ENCODE measurements around the gene GAGE12E. TPM values are rescaled to one million over a fixed set of nuclear protein-coding genes. Genes with fewer than 3 reads are reported as not detected.
"Not testable (repeated sequence)": the region's sequence is repeated elsewhere in the genome, so short reads cannot be mapped to it uniquely, and the experiment has no call there.

The GAGE12E gene, protein sequence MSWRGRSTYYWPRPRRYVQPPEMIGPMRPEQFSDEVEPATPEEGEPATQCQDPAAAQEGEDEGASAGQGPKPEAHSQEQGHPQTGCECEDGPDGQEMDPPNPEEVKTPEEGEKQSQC
- polyA plus RNA-seq (not detected in 3 replicates), polyA minus RNA-seq (not detected in 3 replicates)
- polyA plus RNA-seq (2011; ENCODE audit: low read depth) = not detected
- polyA plus RNA-seq (2011; cell fraction: cytosol; rRNA removed) = not detected in 2 replicates
- polyA plus RNA-seq (2011; cell fraction: nucleus; rRNA removed) = not detected in 2 replicates
- not detected in 2 replicates for polyA plus RNA-seq (2012; ENCODE audit: low replicate concordance)
- not detected for polyA minus RNA-seq (2011; cell fraction: cytosol; rRNA and poly(A)+ RNA removed)
- polyA minus RNA-seq (2011; cell fraction: nucleus; rRNA and poly(A)+ RNA removed) = not detected in 2 replicates

GRCh38 chrX:49550989-49551388 is at the start of gene GAGE12E:
Gene GAGE12E, plus strand, starts transcription at chrX:49551289. Its CDS starts 1,155 bp downstream, at chrX:49552444.
- H4K20me1 ChIP-seq (ENCODE audit: control insufficient read depth, extremely low read depth, insufficient read depth, low read length); dilution Hi-C loops (cut with MboI; ENCODE audit: extremely low pct_ligation_motif_present, low sequenced_read_pairs); H2AFZ ChIP-seq (ENCODE audit: control insufficient read depth, low read length); FAIRE-seq; H3K36me3 ChIP-seq (ENCODE audit: control insufficient read depth in 2 of 2, extremely low read depth in 1 of 2, insufficient read depth in 2 of 2, low read length in 2 of 2); H3K4me1 ChIP-seq (ENCODE audit: control insufficient read depth, extremely low read depth, insufficient read depth, low read length); H3K4me3 ChIP-seq (ENCODE audit: control insufficient read depth in 2 of 3, extremely low read depth in 1 of 3, insufficient read depth in 2 of 3, low read depth in 1 of 3, low read length in 3 of 3); H3K4me2 ChIP-seq (ENCODE audit: control insufficient read depth, extremely low read depth, insufficient read depth, low read depth, low read length); H3K79me2 ChIP-seq (ENCODE audit: control insufficient read depth, insufficient read depth, low read length); H3K27me3 ChIP-seq (ENCODE audit: control insufficient read depth, extremely low read depth, insufficient read depth, low read length); H3K9me1 ChIP-seq (ENCODE audit: control insufficient read depth, extremely low read depth, insufficient read depth, low read length); H3K27ac ChIP-seq (ENCODE audit: control insufficient read depth, insufficient read depth, low read length); H3K9ac ChIP-seq (ENCODE audit: control insufficient read depth, extremely low read depth, insufficient read depth, low read length); DNase-seq (ENCODE audit: low read depth, low spot score); H3K9me3 ChIP-seq (ENCODE audit: control insufficient read depth, low read depth, low read length): not testable (repeated sequence)

DNA sequence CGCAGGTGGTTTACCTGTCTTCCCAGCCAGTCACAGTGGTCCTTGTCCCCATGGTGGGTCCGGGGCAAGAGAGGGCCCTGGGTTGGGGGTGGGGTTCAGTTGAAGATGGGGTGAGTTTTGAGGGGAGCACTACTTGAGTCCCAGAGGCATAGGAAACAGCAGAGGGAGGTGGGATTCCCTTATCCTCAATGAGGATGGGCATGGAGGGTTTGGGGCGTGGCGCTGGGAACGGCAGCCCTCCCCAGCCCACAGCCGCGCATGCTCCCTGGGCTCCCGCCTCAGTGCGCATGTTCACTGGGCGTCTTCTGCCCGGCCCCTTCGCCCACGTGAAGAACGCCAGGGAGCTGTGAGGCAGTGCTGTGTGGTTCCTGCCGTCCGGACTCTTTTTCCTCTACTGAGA is 19.2 kb upstream of the GAGE12E start, which contains the start of gene GAGE12C:
Gene GAGE12C (plus strand): TSS at position 301 of the 400 bp plus-strand sequence. CDS start 1,155 bp downstream, outside the sequence.
- H3K79me2 ChIP-seq (ENCODE audit: control insufficient read depth, insufficient read depth, low read length); H3K9me1 ChIP-seq (ENCODE audit: control insufficient read depth, extremely low read depth, insufficient read depth, low read length); H3K4me3 ChIP-seq (ENCODE audit: control insufficient read depth in 2 of 3, extremely low read depth in 1 of 3, insufficient read depth in 2 of 3, low read depth in 1 of 3, low read length in 3 of 3); H3K27ac ChIP-seq (ENCODE audit: control insufficient read depth, insufficient read depth, low read length); H3K36me3 ChIP-seq (ENCODE audit: control insufficient read depth in 2 of 2, extremely low read depth in 1 of 2, insufficient read depth in 2 of 2, low read length in 2 of 2); H3K9me3 ChIP-seq (ENCODE audit: control insufficient read depth, low read depth, low read length); H4K20me1 ChIP-seq (ENCODE audit: control insufficient read depth, extremely low read depth, insufficient read depth, low read length); H3K4me2 ChIP-seq (ENCODE audit: control insufficient read depth, extremely low read depth, insufficient read depth, low read depth, low read length); H2AFZ ChIP-seq (ENCODE audit: control insufficient read depth, low read length); FAIRE-seq; H3K9ac ChIP-seq (ENCODE audit: control insufficient read depth, extremely low read depth, insufficient read depth, low read length); DNase-seq (ENCODE audit: low read depth, low spot score); H3K4me1 ChIP-seq (ENCODE audit: control insufficient read depth, extremely low read depth, insufficient read depth, low read length); dilution Hi-C loops (cut with MboI; ENCODE audit: extremely low pct_ligation_motif_present, low sequenced_read_pairs); H3K27me3 ChIP-seq (ENCODE audit: control insufficient read depth, extremely low read depth, insufficient read depth, low read length): not testable (repeated sequence)

DNA sequence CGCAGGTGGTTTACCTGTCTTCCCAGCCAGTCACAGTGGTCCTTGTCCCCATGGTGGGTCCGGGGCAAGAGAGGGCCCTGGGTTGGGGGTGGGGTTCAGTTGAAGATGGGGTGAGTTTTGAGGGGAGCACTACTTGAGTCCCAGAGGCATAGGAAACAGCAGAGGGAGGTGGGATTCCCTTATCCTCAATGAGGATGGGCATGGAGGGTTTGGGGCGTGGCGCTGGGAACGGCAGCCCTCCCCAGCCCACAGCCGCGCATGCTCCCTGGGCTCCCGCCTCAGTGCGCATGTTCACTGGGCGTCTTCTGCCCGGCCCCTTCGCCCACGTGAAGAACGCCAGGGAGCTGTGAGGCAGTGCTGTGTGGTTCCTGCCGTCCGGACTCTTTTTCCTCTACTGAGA is 9.7 kb upstream of the GAGE12E start, which contains the start of gene GAGE12D:
Gene GAGE12D (plus strand): TSS at position 301 of the 400 bp plus-strand sequence. CDS start 1,155 bp downstream, outside the sequence.
- H3K36me3 ChIP-seq (ENCODE audit: control insufficient read depth in 2 of 2, extremely low read depth in 1 of 2, insufficient read depth in 2 of 2, low read length in 2 of 2); H3K79me2 ChIP-seq (ENCODE audit: control insufficient read depth, insufficient read depth, low read length); H3K9ac ChIP-seq (ENCODE audit: control insufficient read depth, extremely low read depth, insufficient read depth, low read length); H3K27me3 ChIP-seq (ENCODE audit: control insufficient read depth, extremely low read depth, insufficient read depth, low read length); H3K4me1 ChIP-seq (ENCODE audit: control insufficient read depth, extremely low read depth, insufficient read depth, low read length); H3K9me1 ChIP-seq (ENCODE audit: control insufficient read depth, extremely low read depth, insufficient read depth, low read length); FAIRE-seq; H3K9me3 ChIP-seq (ENCODE audit: control insufficient read depth, low read depth, low read length); H2AFZ ChIP-seq (ENCODE audit: control insufficient read depth, low read length); H4K20me1 ChIP-seq (ENCODE audit: control insufficient read depth, extremely low read depth, insufficient read depth, low read length); H3K4me2 ChIP-seq (ENCODE audit: control insufficient read depth, extremely low read depth, insufficient read depth, low read depth, low read length); H3K27ac ChIP-seq (ENCODE audit: control insufficient read depth, insufficient read depth, low read length); H3K4me3 ChIP-seq (ENCODE audit: control insufficient read depth in 2 of 3, extremely low read depth in 1 of 3, insufficient read depth in 2 of 3, low read depth in 1 of 3, low read length in 3 of 3); dilution Hi-C loops (cut with MboI; ENCODE audit: extremely low pct_ligation_motif_present, low sequenced_read_pairs); DNase-seq (ENCODE audit: low read depth, low spot score): not testable (repeated sequence)

- FAIRE-seq; H3K9ac ChIP-seq (ENCODE audit: control insufficient read depth, extremely low read depth, insufficient read depth, low read length); dilution Hi-C loops (cut with MboI; ENCODE audit: extremely low pct_ligation_motif_present, low sequenced_read_pairs): not testable (repeated sequence)
Measured at GRCh38 chrX:49560542-49560941, 9.5 kb downstream of the GAGE12E start, which contains the start of gene GAGE12F. Gene GAGE12F, plus strand, starts transcription at chrX:49560842. Its CDS starts 1,155 bp downstream, at chrX:49561997.

DNA sequence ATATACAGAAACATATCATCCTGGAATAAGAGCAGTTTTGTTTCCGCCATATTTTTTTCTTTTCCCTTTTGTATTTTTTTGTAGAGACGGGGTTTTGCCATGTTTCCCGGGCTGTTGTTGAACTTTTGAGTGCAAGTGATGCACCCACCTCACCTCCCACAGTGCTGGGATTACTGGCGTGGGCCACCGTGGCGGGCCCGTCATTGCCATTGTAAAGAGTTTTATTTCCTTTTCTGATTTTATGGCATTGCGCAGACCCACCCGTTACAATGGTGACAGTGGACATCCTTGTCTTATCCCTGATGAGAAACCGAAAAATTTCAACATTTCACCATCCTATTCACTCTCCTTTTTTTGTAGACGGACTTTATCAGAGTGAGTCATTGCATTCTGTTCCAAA is 17.6 kb downstream of the GAGE12E start:
- H3K79me2 ChIP-seq (ENCODE audit: control insufficient read depth, insufficient read depth, low read length); H3K27me3 ChIP-seq (ENCODE audit: control insufficient read depth, extremely low read depth, insufficient read depth, low read length); H3K4me2 ChIP-seq (ENCODE audit: control insufficient read depth, extremely low read depth, insufficient read depth, low read depth, low read length); H3K27ac ChIP-seq (ENCODE audit: control insufficient read depth, insufficient read depth, low read length); H2AFZ ChIP-seq (ENCODE audit: control insufficient read depth, low read length); H3K4me3 ChIP-seq (ENCODE audit: control insufficient read depth in 2 of 3, extremely low read depth in 1 of 3, insufficient read depth in 2 of 3, low read depth in 1 of 3, low read length in 3 of 3); FAIRE-seq; dilution Hi-C loops (cut with MboI; ENCODE audit: extremely low pct_ligation_motif_present, low sequenced_read_pairs); H3K9me1 ChIP-seq (ENCODE audit: control insufficient read depth, extremely low read depth, insufficient read depth, low read length); H3K4me1 ChIP-seq (ENCODE audit: control insufficient read depth, extremely low read depth, insufficient read depth, low read length); H4K20me1 ChIP-seq (ENCODE audit: control insufficient read depth, extremely low read depth, insufficient read depth, low read length); H3K36me3 ChIP-seq (ENCODE audit: control insufficient read depth in 2 of 2, extremely low read depth in 1 of 2, insufficient read depth in 2 of 2, low read length in 2 of 2); H3K9ac ChIP-seq (ENCODE audit: control insufficient read depth, extremely low read depth, insufficient read depth, low read length); H3K9me3 ChIP-seq (ENCODE audit: control insufficient read depth, low read depth, low read length); DNase-seq (ENCODE audit: low read depth, low spot score): not testable (repeated sequence)

More at GRCh38 chrX:49560542-49560941, 9.5 kb downstream of the GAGE12E start, which contains the start of gene GAGE12F:
- H3K36me3 ChIP-seq (ENCODE audit: control insufficient read depth in 2 of 2, extremely low read depth in 1 of 2, insufficient read depth in 2 of 2, low read length in 2 of 2); H3K27ac ChIP-seq (ENCODE audit: control insufficient read depth, insufficient read depth, low read length); H3K4me2 ChIP-seq (ENCODE audit: control insufficient read depth, extremely low read depth, insufficient read depth, low read depth, low read length); H2AFZ ChIP-seq (ENCODE audit: control insufficient read depth, low read length); H3K4me1 ChIP-seq (ENCODE audit: control insufficient read depth, extremely low read depth, insufficient read depth, low read length); DNase-seq (ENCODE audit: low read depth, low spot score); H3K4me3 ChIP-seq (ENCODE audit: control insufficient read depth in 2 of 3, extremely low read depth in 1 of 3, insufficient read depth in 2 of 3, low read depth in 1 of 3, low read length in 3 of 3); H3K9me1 ChIP-seq (ENCODE audit: control insufficient read depth, extremely low read depth, insufficient read depth, low read length); H3K79me2 ChIP-seq (ENCODE audit: control insufficient read depth, insufficient read depth, low read length); H4K20me1 ChIP-seq (ENCODE audit: control insufficient read depth, extremely low read depth, insufficient read depth, low read length); H3K9me3 ChIP-seq (ENCODE audit: control insufficient read depth, low read depth, low read length); H3K27me3 ChIP-seq (ENCODE audit: control insufficient read depth, extremely low read depth, insufficient read depth, low read length): not testable (repeated sequence)

Data from keratinocyte (primary cell).